Measurements from ENCODE around the gene TMEM252.
A peak's percentile ranks its signal among the peaks of the same experiment; 100 is the strongest.

Gene TMEM252, protein sequence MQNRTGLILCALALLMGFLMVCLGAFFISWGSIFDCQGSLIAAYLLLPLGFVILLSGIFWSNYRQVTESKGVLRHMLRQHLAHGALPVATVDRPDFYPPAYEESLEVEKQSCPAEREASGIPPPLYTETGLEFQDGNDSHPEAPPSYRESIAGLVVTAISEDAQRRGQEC

DNA sequence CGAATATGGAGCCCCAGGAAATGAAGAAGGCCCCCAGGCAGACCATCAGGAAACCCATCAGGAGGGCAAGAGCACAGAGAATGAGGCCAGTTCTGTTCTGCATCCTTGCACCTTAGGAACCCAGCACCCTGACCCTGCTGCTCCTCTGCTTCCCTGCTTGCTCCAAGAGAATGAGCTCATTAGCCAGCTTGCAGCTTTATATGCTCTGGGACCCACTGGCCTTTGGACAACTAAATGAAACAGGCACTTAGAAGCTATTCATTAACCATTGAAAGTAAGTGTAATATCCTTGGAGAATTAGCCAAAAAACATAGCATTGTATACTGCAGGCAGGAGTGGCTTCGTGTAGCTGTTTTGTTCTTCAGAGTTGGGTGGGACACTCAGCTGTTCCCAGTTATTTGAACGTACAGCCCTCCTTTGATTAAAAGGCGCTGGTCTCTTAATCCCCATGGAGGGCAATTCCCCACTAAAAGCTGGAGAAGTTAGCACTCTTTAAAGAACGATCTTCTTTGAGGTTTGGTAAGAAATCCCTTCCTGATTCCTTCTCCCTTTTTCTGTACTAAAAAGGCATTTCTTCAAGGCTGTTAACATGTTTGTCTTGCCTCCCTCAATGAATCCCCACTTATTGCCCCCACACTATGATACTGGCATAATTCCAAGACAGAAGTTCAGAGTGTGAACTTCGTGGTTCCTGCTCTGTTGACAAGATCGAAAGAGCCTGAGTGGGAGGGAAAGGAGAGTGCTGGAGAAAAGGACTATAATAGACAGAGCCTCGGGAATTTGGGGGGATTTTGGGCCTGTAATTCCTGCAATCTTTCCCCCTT, at the start of gene TMEM252:
TSS of gene TMEM252 (minus strand) at position 172 of the 824 bp plus-strand sequence. CDS start at position 103, 69 bp downstream.
- DNase-seq (ENCODE audit: low read depth, low spot score) = no peak

DNA sequence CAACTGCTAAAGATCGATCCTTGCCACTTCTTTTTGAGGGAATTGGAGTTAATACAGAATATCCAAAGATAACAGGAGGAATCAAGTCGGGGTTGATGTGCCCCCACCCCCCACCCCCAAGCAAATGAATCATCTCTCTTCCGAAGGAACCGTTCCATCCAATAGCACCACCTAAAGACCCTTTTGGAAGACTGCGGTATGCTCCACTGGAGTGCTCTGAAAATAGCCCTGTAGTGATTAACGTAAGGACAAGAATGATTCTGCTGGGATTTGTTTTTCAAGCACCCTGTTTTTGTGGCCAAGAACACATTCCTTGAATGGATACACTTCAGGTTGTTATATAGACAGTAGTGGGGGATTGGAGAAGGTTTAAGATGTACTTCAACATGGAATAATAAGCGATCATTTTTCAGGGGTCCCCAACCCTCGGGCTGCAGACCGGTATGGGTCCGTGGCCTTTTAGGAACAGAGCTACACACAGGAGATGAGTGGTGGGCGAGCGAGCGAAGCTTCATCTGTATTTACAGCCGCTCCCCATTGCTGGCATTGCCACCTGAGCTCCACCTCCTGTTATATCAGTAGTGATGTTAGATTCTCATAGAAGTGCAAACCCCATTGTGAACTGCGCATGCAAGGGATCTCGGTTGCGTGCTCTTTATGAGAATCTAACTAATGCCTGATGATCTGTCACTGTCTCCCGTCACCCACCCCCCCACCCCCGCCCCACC, 44.5 kb upstream of the TMEM252 start:
- DNase-seq (ENCODE audit: low read depth, low spot score) = no peak

DNA sequence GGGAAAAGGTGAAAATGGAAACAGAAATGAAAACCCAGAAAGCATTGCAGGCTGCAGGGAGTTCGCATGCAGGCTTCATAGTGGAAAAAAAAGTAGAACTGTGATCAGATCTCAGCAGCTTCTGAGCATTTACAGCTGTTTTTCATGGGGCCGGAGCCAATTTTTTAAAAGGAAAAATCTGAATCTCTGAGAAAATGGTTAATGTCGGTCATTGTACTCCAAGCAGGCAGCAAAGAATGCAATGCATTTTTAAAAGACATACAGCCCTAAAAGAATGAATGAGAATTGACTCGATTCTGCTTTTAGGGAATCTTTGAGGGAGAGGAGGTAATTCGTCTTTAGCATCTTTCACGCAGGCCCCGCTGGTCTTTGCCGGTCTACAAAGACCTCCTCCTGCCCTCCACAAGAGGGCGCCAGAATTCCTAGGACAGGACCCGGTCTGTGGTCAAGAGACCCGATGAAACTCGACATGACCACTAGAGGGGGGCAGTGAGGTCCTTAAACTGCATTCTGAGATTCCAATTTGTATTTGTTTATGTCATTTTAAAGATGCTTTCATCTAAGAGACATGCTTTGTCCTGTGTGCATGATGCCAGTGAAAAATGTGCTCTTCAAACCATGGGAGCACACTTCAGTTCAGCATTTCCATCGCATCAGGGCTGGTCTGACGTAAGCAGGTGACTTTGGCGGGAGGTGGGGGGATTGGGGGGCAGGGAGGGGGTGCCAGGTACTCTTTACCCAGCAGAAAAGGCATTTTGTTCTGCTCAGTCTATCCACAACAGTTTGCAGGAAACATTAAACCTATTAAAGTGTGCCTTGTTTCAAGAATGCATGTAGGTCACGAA, 43.7 kb upstream of the TMEM252 start:
- DNase-seq (ENCODE audit: low read depth, low spot score) = peak; percentile 70

DNA sequence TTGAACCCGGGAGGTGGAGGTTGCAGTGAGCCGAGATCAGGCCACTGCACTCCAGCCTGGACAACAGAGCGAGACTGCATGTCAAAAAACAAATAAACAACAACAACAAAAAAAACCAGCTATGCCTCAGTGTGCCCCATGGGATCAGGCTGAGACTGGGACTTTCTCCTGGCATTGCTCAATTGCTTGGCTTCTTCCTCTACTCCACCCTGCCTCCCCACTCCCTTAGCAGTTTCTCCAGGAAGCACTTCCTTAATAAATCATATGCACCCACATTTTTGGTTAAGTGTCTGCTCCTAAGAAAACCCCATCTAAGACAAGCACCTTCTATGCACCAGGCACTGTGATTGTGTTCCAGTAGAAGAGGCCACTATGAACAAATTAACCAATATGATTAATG, 41.0 kb upstream of the TMEM252 start:
- DNase-seq (ENCODE audit: low read depth, low spot score) = no peak

DNA sequence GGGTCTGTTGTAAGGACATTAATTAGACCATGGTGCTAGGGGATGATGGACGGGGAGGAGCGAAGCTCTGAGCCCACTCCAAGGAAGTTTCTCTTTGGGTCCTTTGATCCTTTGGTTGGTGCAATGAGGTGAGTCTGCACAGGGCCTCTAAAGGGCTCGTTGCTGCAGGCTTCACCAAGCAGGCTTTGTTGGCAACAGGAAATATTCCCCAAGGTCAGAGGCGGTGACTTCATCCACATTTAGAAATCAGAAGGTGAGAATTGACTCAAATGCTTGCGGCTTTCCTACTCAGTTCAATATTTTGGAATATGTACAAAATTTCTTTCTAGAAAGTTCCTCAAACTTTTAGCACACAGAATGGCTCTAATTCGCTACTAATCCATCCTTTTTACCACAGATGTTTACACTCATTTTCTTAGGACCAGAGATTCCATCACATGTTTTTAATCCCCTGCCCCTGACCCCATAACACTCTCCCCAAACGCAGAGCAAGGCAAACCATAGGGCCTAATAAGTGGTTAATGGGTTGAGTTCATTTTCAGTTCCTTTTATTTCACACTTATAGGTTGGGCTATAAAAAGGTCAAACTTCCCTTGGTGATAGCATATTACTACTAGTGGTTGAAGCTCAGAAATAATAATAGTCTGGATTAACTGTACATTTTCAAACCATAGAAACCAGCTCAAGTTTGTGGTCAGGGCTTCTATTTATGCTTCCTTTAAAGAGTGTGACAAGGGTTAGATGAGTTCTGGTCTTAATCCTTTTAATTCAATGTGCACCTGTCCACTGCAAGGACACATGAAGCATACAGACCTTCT, 37.3 kb upstream of the TMEM252 start:
- DNase-seq (ENCODE audit: low read depth, low spot score) = no peak

DNA sequence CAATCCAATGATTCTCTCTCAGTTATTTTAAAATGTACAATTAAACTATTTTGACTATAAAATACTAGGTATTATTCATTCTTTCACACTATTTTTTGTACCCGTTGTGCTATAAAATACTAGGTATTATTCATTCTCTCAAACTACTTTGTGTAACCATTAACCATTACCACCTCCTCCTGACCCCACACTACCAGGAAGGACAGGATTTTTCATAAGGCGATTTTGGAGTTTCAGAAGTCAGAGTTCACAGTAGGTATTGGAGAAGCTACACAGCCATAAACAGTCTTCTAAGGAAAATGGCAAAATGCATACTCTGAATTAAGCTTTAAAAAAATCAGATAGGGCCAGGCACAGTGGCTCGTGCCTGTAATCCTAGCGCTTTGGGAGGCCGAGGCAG, 35.1 kb upstream of the TMEM252 start:
- DNase-seq (ENCODE audit: low read depth, low spot score) = no peak

DNA sequence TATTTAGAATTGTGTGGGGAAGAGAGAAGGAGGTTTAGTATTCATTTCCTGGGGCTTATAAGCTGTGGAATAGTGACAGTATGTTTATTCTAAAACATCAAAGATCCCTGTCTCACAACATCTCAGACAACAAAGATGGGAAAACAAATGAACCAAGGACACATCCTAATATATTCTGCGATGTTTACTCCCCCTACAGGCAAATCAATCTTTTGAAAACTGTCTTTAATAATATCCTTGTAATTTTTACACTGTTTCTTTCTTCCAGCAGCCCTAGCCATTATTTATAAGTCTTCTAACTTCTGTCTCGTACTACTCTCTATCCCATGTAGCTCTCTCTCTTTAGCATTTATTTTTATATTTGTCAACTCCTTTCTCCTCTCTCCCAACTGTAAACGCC, 33.5 kb upstream of the TMEM252 start:
- DNase-seq (ENCODE audit: low read depth, low spot score) = no peak

DNA sequence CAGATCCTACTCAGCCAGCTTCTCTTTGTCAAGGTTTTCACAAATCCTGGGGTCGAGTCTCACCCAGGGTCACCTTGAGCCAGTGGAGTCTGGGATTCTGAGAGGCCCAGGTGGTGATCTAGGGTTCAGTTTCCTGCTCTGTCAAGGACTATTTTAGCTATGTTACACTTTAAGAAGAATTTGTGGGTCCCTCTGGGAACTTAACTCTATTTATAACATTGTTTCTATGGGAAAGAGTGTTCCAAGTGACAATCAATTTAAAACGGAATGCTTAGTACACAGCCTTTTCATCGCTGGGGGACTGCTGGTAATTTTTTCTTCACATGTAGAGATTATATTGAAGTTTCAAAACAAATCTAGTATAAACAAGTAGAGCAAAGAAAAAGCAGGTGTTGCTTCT, 26.9 kb upstream of the TMEM252 start:
- DNase-seq (ENCODE audit: low read depth, low spot score) = no peak

DNA sequence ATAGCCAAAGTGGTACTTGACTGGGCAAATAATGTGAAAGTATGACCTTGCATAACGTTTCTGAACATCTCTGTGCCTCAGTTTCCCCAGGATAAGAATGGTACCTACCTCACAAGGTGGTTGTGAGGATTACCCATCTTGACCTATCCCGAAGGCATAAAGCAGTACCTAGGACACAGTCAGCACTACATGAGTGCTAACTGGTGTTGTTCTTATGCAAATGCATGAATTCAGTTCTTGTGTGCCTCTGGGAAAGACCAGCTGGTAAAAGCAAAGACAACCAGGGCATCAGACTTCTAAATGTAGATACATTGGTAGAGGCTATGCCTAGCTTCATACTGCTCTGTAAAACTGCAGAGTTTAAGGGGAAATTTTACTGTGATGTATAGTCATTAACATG, 21.8 kb upstream of the TMEM252 start:
- DNase-seq (ENCODE audit: low read depth, low spot score) = no peak

DNA sequence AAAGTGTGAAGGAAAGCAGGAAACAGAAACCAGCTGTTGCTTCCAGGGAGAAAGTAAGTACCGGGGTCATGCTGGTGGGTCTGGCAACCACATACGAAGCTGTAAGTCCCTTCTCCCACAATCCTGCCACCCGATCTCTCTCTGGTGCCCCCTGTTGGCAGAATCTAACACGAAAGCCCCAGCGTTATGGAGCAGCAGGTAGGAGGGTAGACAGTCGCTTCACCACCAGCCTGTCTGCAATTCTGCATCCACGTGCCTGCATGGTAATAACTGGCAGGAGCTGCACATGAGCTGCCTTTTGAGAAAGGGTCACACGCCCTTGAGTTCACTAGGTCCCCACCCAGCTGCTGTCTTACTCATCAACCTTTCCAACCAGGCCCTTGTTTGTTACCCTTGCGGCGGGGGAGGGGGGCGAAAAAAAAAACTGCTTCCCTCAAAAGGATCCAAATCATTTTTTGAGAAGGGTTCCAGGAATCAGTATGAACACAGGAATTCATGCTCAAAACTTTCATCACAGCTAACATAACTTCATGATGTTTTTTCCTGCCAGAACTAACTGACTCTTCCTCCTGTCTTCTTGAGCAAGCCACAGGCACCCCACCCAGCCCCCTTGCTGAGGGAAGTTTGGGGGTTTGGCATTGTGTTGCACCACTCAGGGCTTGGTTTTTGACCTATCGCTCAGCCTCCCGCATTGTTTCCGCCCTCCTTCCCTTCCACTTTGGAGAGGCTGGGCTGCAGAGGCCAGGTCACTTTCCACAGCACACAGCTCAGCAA, 19.6 kb upstream of the TMEM252 start:
- no peak for DNase-seq (ENCODE audit: low read depth, low spot score)

DNA sequence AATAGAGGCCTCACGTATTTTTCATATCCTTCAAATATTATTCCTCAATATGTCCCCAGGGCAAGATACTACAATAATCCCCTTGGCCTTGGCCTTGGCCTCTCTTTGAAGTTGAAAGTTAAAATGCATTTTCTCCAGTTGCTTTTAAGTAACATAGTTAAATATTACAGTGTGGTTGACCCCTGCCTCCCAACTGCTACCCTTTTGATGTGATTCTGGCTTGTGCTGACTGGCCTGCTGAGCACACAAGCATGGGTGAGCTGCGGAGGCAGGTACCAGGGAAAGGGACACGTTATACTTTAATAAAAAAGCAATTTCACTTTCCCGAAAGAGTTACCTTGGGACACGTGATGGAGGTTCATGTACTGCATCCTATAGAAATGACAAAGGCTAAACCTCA, 17.9 kb upstream of the TMEM252 start:
- no peak for DNase-seq (ENCODE audit: low read depth, low spot score)

DNA sequence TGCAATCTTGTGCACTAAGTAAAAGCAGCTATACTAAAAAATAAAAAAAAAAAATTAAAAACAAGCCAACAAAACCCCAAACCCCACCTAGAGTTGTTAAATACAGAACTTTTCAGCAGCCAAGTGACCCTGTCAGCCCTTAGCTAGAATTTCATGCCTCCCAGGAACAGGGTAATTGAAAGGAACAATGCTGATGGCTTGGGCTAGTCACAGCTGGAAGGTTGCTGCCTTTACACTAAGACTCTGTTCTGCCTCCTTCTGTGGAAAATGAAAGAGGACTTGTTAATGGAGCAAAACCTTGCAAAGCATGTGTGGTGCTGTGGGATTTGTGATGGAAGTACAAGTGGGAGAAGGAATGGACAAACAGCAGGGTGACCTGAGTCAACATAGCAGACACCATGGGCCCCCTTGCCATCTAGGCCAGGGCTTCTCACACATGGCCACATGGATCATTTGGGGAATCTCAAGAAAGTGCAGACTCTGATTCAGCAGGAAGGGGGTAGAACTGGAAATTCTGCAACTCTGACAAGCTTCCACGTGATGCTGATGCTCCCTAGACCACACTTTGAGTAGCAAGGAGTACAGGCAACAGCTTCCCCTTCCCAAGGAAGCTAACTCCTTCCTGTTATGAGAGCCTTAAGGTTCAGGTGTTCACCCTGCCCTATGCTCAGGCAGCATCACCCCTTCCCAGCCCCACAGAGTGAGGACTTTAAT, 14.9 kb upstream of the TMEM252 start:
- DNase-seq (ENCODE audit: low read depth, low spot score) = no peak

DNA sequence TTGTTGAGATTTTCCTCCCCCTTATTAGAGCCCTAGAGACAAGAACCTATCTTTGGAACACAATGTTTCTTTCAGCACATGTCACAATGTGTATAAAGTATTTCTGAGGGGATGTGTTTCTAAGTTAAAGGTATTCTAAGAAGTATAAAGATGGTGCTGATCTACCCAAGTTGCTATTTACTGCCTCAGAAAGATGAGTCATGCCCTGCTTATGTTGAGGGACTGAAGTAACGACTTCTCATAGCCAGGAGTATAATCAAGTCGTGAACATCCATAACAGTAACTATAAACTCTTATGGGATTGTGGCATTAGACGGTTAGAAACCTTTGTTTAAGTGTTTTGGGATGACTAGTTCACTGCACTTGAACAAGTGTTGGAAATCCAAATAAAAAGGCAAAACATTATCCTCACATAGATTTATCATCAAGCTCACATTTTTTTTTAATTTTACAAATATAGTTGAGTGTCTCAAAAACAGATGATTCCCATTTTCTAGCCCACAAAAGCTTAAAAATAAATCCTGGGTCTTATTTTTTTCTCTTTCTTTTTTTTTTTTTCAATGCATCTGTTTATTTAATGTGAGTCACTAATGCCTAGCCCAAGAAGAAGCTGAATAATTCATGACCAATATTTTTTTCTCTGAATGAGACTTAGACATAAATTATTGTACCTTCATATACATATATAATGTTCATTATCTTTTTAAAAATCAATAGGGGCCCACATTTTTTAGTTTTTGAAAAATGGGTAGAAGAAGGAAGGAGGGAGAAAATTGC, 12.2 kb upstream of the TMEM252 start:
- no peak for DNase-seq (ENCODE audit: low read depth, low spot score)

DNA sequence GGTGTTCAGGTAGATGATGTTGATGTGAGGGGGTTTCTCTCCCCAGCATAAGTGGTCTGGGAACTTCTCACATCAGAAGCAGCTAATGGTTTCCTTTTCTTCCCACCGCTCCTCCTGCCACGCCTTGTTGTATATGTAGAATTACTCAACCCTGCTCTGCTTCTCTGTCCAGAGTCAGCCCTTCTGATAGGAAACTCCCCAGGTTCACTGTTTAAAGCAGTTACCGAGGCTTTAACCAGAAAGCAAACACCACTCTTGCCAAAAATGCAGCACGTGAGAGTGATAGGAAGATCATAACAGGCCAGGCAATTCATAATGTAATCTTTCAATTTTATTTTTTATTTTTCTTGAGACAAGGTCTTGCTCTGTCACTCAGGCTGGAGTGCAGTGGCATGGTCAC, 10.5 kb upstream of the TMEM252 start:
- DNase-seq (ENCODE audit: low read depth, low spot score) = no peak

DNA sequence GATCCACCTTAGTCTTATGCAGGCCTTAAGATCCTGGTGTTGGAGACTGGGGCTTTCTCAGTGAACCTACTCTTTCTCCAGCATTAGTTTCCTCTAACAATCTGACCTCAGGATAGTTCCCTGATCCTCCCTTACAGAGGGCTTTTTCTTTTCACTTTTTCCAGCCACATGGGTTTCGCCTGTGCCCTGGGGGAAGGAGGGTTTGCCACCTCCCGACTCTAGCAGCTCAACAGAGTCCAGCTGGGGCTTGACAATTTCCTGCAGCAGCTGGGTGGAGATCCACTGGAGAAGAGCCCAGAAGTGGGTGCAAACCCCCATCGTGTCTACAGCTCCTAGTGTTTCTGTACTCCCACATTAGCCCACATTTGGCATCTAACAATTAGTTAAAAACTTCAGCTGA, 7.6 kb upstream of the TMEM252 start:
- DNase-seq (ENCODE audit: low read depth, low spot score) = no peak

DNA sequence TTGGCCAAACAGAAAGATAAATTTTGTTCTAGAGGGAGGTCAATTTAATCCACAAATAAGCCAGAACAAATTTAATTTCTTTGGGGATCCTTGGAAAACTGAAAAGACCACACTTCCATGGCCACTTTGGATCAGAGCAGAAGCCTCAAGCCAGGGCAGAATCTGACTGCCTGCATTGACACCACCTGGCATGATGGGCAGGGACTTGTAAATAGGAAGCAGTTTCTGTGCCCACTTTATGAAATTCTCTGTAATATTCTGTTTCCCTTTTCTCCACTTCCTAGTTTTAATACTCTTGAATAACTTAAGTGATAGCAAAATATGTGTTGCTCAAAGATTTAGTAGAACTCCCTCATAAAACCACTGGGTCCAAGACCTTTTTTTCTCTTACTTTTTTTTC, 6.7 kb upstream of the TMEM252 start:
- DNase-seq (ENCODE audit: low read depth, low spot score) = no peak

DNA sequence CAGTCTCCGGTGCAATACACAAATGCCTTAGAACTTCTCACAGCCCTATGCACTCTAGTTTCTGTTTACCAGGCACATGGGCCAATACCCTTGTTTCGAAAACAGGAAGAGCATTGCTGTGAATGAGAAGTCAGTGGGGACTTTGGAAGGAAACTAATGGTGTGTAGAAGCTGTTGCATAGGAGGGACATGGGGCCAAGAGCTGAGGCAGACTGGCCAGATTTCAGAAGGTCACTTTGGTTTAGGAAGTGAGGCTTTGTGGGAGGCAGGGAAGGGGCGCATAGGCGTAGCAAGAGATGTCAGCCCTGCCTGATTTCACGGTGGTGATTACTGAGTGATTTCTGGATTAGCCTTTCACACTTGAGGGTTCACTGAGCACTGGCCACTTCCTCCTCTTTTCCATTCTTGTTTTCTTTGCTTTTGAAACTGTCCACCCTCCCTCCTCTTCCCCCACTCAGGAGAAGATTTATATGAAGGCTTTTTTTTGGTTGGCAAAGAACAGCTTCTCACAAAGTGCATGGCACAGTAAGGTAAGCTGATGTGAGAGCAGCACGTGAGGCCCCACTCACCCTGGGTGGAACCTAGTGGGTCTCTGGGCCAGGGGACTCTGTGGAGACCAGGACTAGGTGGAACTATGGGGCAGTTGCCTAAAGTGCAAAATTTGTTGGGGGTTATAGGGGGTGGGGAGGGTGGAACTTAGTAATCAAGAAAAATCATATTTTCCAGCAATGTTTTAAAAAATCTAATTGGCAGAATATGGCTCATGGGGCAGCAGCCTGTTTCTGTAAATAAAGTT, 6.1 kb upstream of the TMEM252 start:
- DNase-seq (ENCODE audit: low read depth, low spot score) = no peak
